Stimulated activated memory B cell treated with anti-CD40 and anti-IgM and Interleukin-4, amounts not matched to agents 10 μg/mL and 1 μg/mL and 100 μg/mL, for 72 hours (primary cell): Measurements from ENCODE around the gene XRCC5.

Experiments
- ATAC-seq: fragments of 150-1000 bp; cut with Tn5 transposase; 2 replicates; pipeline ENCODE4 v1.10.0; 2021
- H3K27ac Mint-ChIP-seq: one replicate; pipeline ENCODE4 v1.8.0; 2022; ENCODE audit warnings: mild to moderate bottlenecking, mixed read lengths
- H3K27me3 Mint-ChIP-seq: one replicate; pipeline ENCODE4 v1.8.0; 2022; ENCODE audit warnings: mixed read lengths
- H3K36me3 Mint-ChIP-seq: one replicate; pipeline ENCODE4 v1.8.0; 2022; ENCODE audit warnings: mixed read lengths
- H3K4me1 Mint-ChIP-seq: one replicate; pipeline ENCODE4 v1.8.0; 2022; ENCODE audit warnings: mixed read lengths
- H3K4me3 Mint-ChIP-seq: one replicate; pipeline ENCODE4 v1.8.0; 2022; ENCODE audit warnings: mild to moderate bottlenecking, moderate library complexity, mixed read lengths
- H3K9me3 Mint-ChIP-seq: one replicate; pipeline ENCODE4 v1.8.0; 2022; ENCODE audit warnings: mixed read lengths

Gene XRCC5

GRCh38 chr2:216229277-216229914 is 120.2 kb downstream of the XRCC5 start:
- no peak for ATAC-seq
- Mint-ChIP-seq H3K27me3 (no peaks in the 10 kb centered on the region), H3K36me3 (peaks cover 13% of the 10 kb centered on the region), H3K4me1 (no peaks in the 10 kb centered on the region), H3K27ac (no peak overlapping the region), H3K4me3 (no peak overlapping the region), H3K9me3 (peaks cover 13% of the 10 kb centered on the region)

DNA sequence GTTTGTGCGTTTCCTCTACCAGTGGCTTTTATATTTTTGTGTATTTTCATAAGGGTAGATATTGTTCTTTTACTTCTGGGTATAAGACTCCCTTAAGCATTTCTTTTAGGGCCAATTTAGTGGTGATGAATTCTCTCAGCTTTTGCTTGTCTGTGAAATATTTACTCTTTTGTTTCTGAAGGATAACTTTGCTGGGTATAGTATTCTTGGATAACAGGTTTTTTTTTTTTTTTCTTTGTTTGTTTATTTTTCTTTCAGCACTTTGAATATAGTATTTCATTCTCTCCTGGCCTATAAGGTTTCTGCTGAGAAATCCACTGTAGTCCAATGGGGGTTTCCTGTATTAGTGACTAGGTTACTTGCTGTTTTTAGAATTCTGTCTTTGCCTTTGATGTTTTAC is 122.7 kb downstream of the XRCC5 start:
- Mint-ChIP-seq H3K4me3 (no peak overlapping the region), H3K36me3 (peaks cover 13% of the 10 kb centered on the region), H3K27me3 (no peaks in the 10 kb centered on the region), H3K4me1 (no peaks in the 10 kb centered on the region), H3K9me3 (peaks cover 13% of the 10 kb centered on the region), H3K27ac (no peak overlapping the region)
- no peak for ATAC-seq

DNA sequence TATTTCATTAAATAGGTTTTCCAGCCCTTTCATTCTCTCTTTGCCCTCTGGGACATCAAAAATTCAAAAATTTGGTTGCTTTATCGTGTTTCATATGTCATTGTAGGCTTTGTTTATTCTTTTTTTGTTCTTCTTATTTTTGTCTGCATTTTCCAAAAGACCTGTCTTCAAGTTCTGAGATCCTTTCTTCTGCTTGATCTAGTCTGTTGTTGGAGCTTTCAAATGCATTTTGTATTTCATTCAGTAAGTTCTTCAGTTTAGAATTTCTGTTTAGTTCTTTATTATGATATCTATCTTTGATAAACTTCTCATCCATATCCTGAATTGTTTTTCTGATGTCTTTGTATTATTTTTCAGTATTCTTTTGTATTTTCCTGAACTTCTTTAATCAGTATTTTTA is 123.6 kb downstream of the XRCC5 start:
- Mint-ChIP-seq H3K4me1 (no peaks in the 10 kb centered on the region), H3K36me3 (peaks cover 13% of the 10 kb centered on the region), H3K27ac (no peak overlapping the region), H3K4me3 (no peak overlapping the region), H3K9me3 (peaks cover 13% of the 10 kb centered on the region), H3K27me3 (no peaks in the 10 kb centered on the region)
- ATAC-seq, result no peak

- no peak overlapping the region for H3K27ac Mint-ChIP-seq
- no peaks in the 10 kb centered on the region for H3K27me3 Mint-ChIP-seq
- H3K9me3 Mint-ChIP-seq, result peaks cover 10% of the 10 kb centered on the region
- H3K36me3 Mint-ChIP-seq, result peaks cover 13% of the 10 kb centered on the region
- no peak overlapping the region for H3K4me3 Mint-ChIP-seq
- ATAC-seq, result no peak
- no peaks in the 10 kb centered on the region for H3K4me1 Mint-ChIP-seq
Observed at GRCh38 chr2:216233281-216233995, 124.3 kb downstream of the XRCC5 start.

GRCh38 chr2:216234106-216234505 is 125.0 kb downstream of the XRCC5 start:
- no peaks in the 10 kb centered on the region for H3K4me1 Mint-ChIP-seq
- H3K4me3 Mint-ChIP-seq, result no peak overlapping the region
- no peak for ATAC-seq
- H3K27me3 Mint-ChIP-seq, result no peaks in the 10 kb centered on the region
- peaks cover 9% of the 10 kb centered on the region for H3K9me3 Mint-ChIP-seq
- peaks cover 13% of the 10 kb centered on the region for H3K36me3 Mint-ChIP-seq
- no peak overlapping the region for H3K27ac Mint-ChIP-seq

GRCh38 chr2:216235462-216235861 is 126.3 kb downstream of the XRCC5 start:
- ATAC-seq, result no peak
- no peak overlapping the region for H3K27ac Mint-ChIP-seq
- no peaks in the 10 kb centered on the region for H3K4me1 Mint-ChIP-seq
- peaks cover 12% of the 10 kb centered on the region for H3K9me3 Mint-ChIP-seq
- H3K36me3 Mint-ChIP-seq, result peaks cover 13% of the 10 kb centered on the region
- H3K27me3 Mint-ChIP-seq, result no peaks in the 10 kb centered on the region
- no peak overlapping the region for H3K4me3 Mint-ChIP-seq

DNA sequence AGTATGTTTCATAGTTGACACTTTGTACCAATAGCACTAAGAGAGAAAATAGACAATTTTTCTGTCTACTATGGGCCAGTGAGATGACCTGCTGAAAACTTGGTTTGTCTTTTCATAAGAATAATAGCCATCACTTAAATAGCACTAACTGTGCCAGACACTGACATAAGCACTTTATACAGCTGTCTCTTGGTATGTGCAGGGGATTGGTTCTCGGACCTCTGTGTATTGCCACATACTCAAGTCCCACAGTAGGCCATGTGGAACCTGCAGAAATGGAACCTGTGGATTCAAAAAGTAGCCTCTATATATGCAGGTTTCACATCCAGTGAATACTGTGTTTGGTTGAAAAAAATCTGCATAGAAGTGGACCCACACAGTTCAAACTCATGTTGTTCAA is 126.7 kb downstream of the XRCC5 start:
- H3K4me1 Mint-ChIP-seq, result no peaks in the 10 kb centered on the region
- no peak overlapping the region for H3K4me3 Mint-ChIP-seq
- no peaks in the 10 kb centered on the region for H3K27me3 Mint-ChIP-seq
- no peak overlapping the region for H3K27ac Mint-ChIP-seq
- H3K9me3 Mint-ChIP-seq, result peaks cover 12% of the 10 kb centered on the region
- ATAC-seq, result no peak
- H3K36me3 Mint-ChIP-seq, result peaks cover 13% of the 10 kb centered on the region

DNA sequence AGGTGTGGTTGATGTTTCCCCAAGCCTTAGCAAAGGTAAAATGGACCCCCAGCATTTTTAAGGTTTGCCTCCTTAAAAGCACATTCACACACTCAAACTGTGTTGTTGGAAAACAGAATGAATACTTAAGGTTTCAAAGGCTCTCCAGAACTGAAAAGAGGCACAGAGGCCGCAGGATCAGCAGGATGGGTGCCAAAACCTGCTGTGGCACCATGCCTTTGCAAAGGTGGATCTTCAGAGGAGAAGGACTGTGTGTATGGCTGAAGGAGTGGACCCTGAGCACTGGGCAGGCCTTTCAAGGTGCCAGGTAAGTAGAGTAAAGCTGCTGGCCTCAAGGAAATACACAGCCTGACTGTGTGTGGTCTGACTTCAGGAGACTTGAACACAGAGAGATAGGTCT is 127.3 kb downstream of the XRCC5 start:
- ATAC-seq, result no peak
- H3K9me3 Mint-ChIP-seq, result peaks cover 12% of the 10 kb centered on the region
- H3K4me3 Mint-ChIP-seq, result no peak overlapping the region
- H3K27ac Mint-ChIP-seq, result no peak overlapping the region
- no peaks in the 10 kb centered on the region for H3K27me3 Mint-ChIP-seq
- no peaks in the 10 kb centered on the region for H3K4me1 Mint-ChIP-seq
- peaks cover 13% of the 10 kb centered on the region for H3K36me3 Mint-ChIP-seq

DNA sequence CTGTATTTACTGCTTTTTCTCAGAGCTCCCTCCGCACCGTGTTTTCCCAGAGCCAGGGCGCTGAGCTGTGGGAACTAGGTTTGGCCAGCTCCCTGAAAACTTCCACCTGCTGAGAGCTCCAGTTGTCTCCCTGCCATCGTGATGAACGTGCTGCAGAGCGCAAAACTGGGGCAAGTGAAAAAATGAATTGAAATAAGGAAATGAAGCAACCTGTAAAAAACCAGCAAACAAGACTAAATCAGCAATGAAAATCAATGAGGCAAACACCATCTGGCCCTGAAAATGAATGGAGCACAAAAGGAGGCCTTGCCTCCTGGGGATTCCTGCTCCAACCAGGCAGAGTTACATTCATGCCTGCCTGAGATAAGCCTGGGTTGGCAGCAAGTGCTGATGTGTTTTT is 133.2 kb downstream of the XRCC5 start:
- no peak overlapping the region for H3K27ac Mint-ChIP-seq
- no peaks in the 10 kb centered on the region for H3K27me3 Mint-ChIP-seq
- no peak for ATAC-seq
- H3K36me3 Mint-ChIP-seq, result no peaks in the 10 kb centered on the region
- H3K9me3 Mint-ChIP-seq, result peaks cover 3% of the 10 kb centered on the region
- H3K4me3 Mint-ChIP-seq, result no peak overlapping the region
- H3K4me1 Mint-ChIP-seq, result no peaks in the 10 kb centered on the region

DNA sequence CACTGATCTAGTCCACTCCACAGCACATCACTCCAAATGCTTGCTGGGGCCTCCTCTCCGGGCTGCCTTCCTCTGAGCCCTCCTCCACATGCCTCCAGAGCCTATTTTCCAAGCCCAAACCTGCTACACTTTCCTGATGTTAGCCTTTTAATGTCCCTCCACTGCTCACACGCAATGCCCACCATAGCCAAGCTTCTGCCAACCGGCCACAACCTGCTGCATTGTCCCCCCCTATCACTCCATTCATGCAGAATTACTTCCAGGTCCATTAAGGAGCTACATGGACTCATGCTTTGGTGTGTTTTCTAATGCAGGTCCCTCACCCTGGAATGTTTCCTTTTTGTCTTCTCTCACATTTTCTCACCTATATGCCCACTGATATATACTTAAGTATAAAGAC is 133.9 kb downstream of the XRCC5 start:
- H3K4me3 Mint-ChIP-seq, result no peak overlapping the region
- peaks cover 3% of the 10 kb centered on the region for H3K9me3 Mint-ChIP-seq
- ATAC-seq, result no peak
- H3K27me3 Mint-ChIP-seq, result peaks cover 3% of the 10 kb centered on the region
- no peaks in the 10 kb centered on the region for H3K4me1 Mint-ChIP-seq
- H3K36me3 Mint-ChIP-seq, result no peaks in the 10 kb centered on the region
- no peak overlapping the region for H3K27ac Mint-ChIP-seq

GRCh38 chr2:216245391-216245975 is 136.3 kb downstream of the XRCC5 start:
- no peak for ATAC-seq
- H3K4me1 Mint-ChIP-seq, result no peaks in the 10 kb centered on the region
- H3K4me3 Mint-ChIP-seq, result no peak overlapping the region
- no peaks in the 10 kb centered on the region for H3K36me3 Mint-ChIP-seq
- peaks cover 11% of the 10 kb centered on the region for H3K9me3 Mint-ChIP-seq
- no peak overlapping the region for H3K27ac Mint-ChIP-seq
- peaks cover 22% of the 10 kb centered on the region for H3K27me3 Mint-ChIP-seq

- Mint-ChIP-seq H3K4me1 (no peaks in the 10 kb centered on the region), H3K36me3 (no peaks in the 10 kb centered on the region), H3K27me3 (peaks cover 22% of the 10 kb centered on the region), H3K9me3 (peaks cover 11% of the 10 kb centered on the region), H3K4me3 (no peak overlapping the region), H3K27ac (no peak overlapping the region)
- ATAC-seq, result no peak
Observed at GRCh38 chr2:216246766-216247165, 137.6 kb downstream of the XRCC5 start.
